ENCODE measurements around the gene ASB2.

Gene ASB2

DNA sequence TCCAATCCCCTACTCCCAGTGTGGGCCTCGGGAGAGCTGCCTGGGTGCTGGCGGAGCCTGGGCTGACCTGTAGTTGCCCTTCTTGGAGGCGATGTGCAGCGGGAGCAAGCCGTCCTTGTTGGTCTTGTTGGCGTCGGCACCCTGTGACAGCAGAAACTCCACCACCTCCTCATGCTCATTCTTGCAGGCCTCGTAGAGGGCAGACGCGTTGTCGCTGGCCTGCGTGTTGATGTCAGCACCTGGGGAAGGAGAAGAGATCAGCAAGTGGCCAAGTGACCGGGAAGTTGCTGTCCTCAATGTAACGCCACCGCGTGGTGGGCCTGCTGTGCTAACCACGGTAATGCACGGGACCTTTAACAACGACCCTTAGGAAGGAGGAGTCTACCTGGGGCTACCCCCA, 29.1 kb downstream of the ASB2 start:
- Histone ChIP-seq H3K4me3 (ENCODE audit: low read depth, low read length) (no peak overlapping the region), H3K36me3 (replicated peaks) (no peaks in the 10 kb centered on the region), H3K27me3 (replicated peaks) (no peaks in the 10 kb centered on the region), H3K27ac (no peak overlapping the region)
- in situ Hi-C loops (cut with HindIII; ENCODE audit: low pct_ligation_motif_present, low sequenced_read_pairs): no loop called here
- TF ChIP-seq, protein P1, sequence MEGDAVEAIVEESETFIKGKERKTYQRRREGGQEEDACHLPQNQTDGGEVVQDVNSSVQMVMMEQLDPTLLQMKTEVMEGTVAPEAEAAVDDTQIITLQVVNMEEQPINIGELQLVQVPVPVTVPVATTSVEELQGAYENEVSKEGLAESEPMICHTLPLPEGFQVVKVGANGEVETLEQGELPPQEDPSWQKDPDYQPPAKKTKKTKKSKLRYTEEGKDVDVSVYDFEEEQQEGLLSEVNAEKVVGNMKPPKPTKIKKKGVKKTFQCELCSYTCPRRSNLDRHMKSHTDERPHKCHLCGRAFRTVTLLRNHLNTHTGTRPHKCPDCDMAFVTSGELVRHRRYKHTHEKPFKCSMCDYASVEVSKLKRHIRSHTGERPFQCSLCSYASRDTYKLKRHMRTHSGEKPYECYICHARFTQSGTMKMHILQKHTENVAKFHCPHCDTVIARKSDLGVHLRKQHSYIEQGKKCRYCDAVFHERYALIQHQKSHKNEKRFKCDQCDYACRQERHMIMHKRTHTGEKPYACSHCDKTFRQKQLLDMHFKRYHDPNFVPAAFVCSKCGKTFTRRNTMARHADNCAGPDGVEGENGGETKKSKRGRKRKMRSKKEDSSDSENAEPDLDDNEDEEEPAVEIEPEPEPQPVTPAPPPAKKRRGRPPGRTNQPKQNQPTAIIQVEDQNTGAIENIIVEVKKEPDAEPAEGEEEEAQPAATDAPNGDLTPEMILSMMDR (IDR thresholded peaks at IDR 0.05; ENCODE audit: low read depth, low read length, missing control alignments): no peak
- no peak for DNase-seq

DNA sequence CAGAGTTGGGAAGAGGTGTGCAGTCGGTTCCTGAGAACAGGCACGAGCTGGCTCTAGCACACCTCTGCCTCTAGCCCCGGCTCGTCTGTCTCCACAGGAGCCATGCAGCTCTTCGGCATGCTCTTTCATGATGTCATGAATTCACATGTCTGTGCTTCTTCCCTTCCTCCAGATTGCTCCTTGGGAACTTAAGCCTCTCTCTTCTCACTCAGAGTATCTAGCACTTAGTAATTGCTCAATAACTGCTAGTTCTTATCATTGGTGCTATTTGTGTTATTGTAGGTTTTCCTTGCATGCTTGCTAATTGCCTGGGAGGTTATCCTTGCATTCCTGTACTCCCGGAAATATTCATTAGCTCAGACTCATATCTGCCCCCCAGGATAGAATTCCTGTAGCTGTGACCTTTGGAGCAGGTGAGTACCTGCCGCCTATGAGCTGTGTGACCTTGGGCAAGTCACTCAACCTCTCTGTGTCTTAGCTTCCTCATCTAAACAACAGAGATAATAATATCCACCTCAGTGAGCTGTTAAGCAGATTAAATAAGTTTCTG, 29.8 kb downstream of the ASB2 start:
- TF ChIP-seq, protein P1 (IDR thresholded peaks at IDR 0.05; ENCODE audit: low read depth, low read length, missing control alignments): no peak
- H3K36me3 ChIP-seq (replicated peaks): no peaks in the 10 kb centered on the region
- H3K4me3 ChIP-seq (ENCODE audit: low read depth, low read length): no peak overlapping the region
- no peaks in the 10 kb centered on the region for H3K27me3 ChIP-seq (replicated peaks)
- DNase-seq: peak; percentile 37
- H3K27ac ChIP-seq: no peak overlapping the region
- in situ Hi-C loops (cut with HindIII; ENCODE audit: low pct_ligation_motif_present, low sequenced_read_pairs): no loop called here

DNA sequence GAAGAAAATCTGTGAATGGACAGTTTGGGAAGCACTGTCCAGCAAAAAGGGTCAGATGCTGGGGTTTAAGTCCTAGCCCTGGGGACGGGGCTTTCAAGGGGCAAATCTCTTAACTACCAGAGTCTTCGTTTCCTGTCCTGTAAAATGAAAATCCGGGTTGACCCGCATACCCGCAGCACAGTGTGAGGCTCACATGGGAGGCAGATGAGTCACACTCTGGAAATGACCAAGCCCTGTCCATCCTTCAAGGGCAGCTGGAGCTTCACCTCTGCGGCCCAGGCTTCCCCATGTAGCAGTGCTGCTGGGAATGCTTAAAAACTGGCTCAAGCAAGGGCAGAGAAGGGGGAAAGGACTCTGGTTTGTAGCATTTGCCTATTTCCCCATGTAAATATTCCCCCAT, 30.3 kb downstream of the ASB2 start:
- TF ChIP-seq, protein P1 (IDR thresholded peaks at IDR 0.05; ENCODE audit: low read depth, low read length, missing control alignments): no peak
- peak; percentile 24 for DNase-seq
- Histone ChIP-seq H3K27me3 (replicated peaks) (no peaks in the 10 kb centered on the region), H3K27ac (no peak overlapping the region), H3K36me3 (replicated peaks) (no peaks in the 10 kb centered on the region), H3K4me3 (ENCODE audit: low read depth, low read length) (no peak overlapping the region)
- in situ Hi-C loops (cut with HindIII; ENCODE audit: low pct_ligation_motif_present, low sequenced_read_pairs): no loop called here

DNA sequence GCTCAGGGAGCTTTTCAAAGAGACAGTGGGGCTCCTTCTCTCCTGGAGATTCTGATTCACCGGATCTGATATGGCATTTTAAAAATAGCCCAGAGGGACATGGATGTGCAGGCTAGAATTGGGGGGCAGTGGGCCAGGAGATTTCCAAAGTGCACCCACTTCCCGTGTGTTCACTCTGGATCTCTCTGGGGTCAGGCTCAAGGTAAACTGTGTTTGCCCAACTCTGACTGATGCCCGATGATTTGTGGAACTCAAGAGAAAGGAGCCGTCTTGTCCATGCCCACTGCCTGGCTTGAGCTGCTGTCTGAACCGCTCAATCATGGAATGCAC, 31.3 kb downstream of the ASB2 start:
- Histone ChIP-seq H3K4me3 (ENCODE audit: low read depth, low read length) (no peak overlapping the region), H3K27ac (no peak overlapping the region), H3K36me3 (replicated peaks) (no peaks in the 10 kb centered on the region), H3K27me3 (replicated peaks) (no peaks in the 10 kb centered on the region)
- in situ Hi-C loops (cut with HindIII; ENCODE audit: low pct_ligation_motif_present, low sequenced_read_pairs): no loop called here
- DNase-seq: no peak
- TF ChIP-seq, protein P1 (IDR thresholded peaks at IDR 0.05; ENCODE audit: low read depth, low read length, missing control alignments): no peak

DNA sequence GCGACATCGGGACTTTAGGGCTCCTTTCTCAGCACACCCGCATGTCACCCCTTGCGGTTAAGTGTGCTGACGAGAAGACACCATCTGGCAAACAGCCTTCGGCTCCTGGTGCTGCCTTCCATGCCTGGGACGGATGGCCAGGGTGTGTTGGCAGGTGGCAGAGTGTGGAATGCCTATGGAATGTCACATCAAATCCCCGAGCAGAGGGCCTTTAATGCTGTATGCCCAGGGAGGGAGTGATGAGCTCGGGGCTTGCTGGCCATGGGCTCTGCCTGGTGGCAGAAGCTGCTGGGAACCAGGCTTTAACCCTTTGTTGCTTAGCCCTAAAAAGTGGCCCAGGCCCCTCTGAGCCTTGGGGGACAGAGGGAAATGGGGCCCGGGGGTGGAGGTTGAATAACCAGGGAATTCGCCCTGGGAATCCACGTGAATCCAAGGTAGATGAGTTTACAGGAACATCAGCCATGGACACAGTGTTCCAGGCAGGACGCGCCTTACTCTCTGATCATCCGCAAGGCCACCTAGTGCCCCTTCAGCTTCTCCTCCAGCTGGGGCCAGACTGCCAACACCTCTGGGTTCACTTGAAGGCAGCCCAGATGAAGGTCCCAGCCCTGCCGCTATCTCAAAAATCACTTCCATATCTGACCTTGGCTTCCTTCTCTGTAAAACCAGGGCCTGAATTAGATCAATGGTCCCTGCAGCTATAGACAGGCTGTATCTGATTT, 31.9 kb downstream of the ASB2 start:
- no peak overlapping the region for H3K27ac ChIP-seq
- in situ Hi-C loops (cut with HindIII; ENCODE audit: low pct_ligation_motif_present, low sequenced_read_pairs): no loop called here
- TF ChIP-seq, protein P1 (IDR thresholded peaks at IDR 0.05; ENCODE audit: low read depth, low read length, missing control alignments): no peak
- no peaks in the 10 kb centered on the region for H3K27me3 ChIP-seq (replicated peaks)
- no peaks in the 10 kb centered on the region for H3K36me3 ChIP-seq (replicated peaks)
- DNase-seq: no peak
- H3K4me3 ChIP-seq (ENCODE audit: low read depth, low read length): no peak overlapping the region

DNA sequence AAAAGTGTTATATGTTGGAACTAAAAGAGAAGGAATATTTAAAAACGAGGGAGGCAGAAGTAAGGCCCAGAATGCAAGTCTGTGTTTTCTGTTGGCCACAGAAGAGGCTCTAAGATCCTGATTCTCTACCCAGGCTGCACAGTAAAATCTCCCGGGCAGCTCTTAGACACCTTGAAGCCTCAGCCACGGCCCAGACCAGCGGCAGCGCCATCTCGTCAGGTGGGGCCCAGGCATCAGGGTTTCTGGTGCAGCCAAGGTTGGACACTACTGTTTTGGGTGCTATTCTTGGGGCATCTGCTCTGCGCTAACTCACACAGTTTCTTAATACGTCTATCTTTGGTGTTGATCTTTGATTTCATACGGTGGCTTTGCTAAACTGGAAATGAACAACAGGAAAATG, 32.4 kb downstream of the ASB2 start:
- TF ChIP-seq, protein P1 (IDR thresholded peaks at IDR 0.05; ENCODE audit: low read depth, low read length, missing control alignments): no peak
- in situ Hi-C loops (cut with HindIII; ENCODE audit: low pct_ligation_motif_present, low sequenced_read_pairs): no loop called here
- Histone ChIP-seq H3K27me3 (replicated peaks) (peaks cover 4% of the 10 kb centered on the region), H3K27ac (no peak overlapping the region), H3K4me3 (ENCODE audit: low read depth, low read length) (no peak overlapping the region), H3K36me3 (replicated peaks) (no peaks in the 10 kb centered on the region)
- no peak for DNase-seq
